AG08395 (cell line): ENCODE measurements around the gene LMCD1.

ENCODE experiments used
- DNase-seq: peaks from one replicate; pipeline ENCODE4 v3.0.0; 2012; ENCODE audit warnings: mixed read lengths, low spot score

Gene LMCD1

GRCh38 chr3:8562081-8562595 is 60.5 kb downstream of the LMCD1 start:
- no peak for DNase-seq

GRCh38 chr3:8563146-8563545 is 61.5 kb downstream of the LMCD1 start:
- DNase-seq, result no peak

GRCh38 chr3:8563597-8563996 is 62.0 kb downstream of the LMCD1 start:
- DNase-seq, result no peak

GRCh38 chr3:8565376-8565775 is 63.8 kb downstream of the LMCD1 start:
- DNase-seq, result no peak

- no peak for DNase-seq
Observed at GRCh38 chr3:8567784-8568575, 66.4 kb downstream of the LMCD1 start.

- no peak for DNase-seq
Observed at GRCh38 chr3:8571256-8571655, 69.6 kb downstream of the LMCD1 start.

- DNase-seq, result peak; percentile 41
Observed at GRCh38 chr3:8573342-8573926, 71.8 kb downstream of the LMCD1 start.

GRCh38 chr3:8574040-8574669 is 72.5 kb downstream of the LMCD1 start:
- DNase-seq, result no peak

- DNase-seq, result no peak
Observed at GRCh38 chr3:8574670-8575322, 73.2 kb downstream of the LMCD1 start.

- DNase-seq, result peak; percentile 25
Observed at GRCh38 chr3:8575364-8576104, 73.9 kb downstream of the LMCD1 start.

- no peak for DNase-seq
Observed at GRCh38 chr3:8576436-8576835, 74.8 kb downstream of the LMCD1 start.

GRCh38 chr3:8576841-8577571 is 75.4 kb downstream of the LMCD1 start:
- no peak for DNase-seq

- DNase-seq, result no peak
Observed at GRCh38 chr3:8578282-8578681, 76.7 kb downstream of the LMCD1 start.

- no peak for DNase-seq
Observed at GRCh38 chr3:8579096-8579495, 77.5 kb downstream of the LMCD1 start.

GRCh38 chr3:8579943-8580342 is 78.3 kb downstream of the LMCD1 start:
- DNase-seq, result no peak

- peak; percentile 23 for DNase-seq
Observed at GRCh38 chr3:8580434-8580833, 78.8 kb downstream of the LMCD1 start.

GRCh38 chr3:8581373-8581772 is 79.8 kb downstream of the LMCD1 start:
- no peak for DNase-seq

- DNase-seq, result no peak
Observed at GRCh38 chr3:8581806-8582445, 80.3 kb downstream of the LMCD1 start.

- no peak for DNase-seq
Observed at GRCh38 chr3:8584661-8585060, 83.0 kb downstream of the LMCD1 start.

GRCh38 chr3:8589880-8590556 is 88.4 kb downstream of the LMCD1 start:
- peak; percentile 70 for DNase-seq
